GM19043 (cell line): ENCODE data around the gene SWI5.
"Not testable (repeated sequence)": the region's sequence is repeated elsewhere in the genome, so short reads cannot be mapped to it uniquely, and the experiment has no call there.

Source experiments
- ATAC-seq: cut with Tn5 transposase; IDR thresholded peaks from one replicate; pipeline ENCODE4 v1.9.1; 2021; ENCODE audit warnings: low read depth; ENCODE audit not compliant: unreplicated experiment

Gene SWI5

GRCh38 chr9:128276008-128276573 lies at the start of gene SWI5:
SWI5 (plus strand) TSS chr9:128276276.
- ATAC-seq = peak; percentile 92

GRCh38 chr9:128226412-128226801 lies 49.7 kb upstream of the SWI5 start:
- ATAC-seq = no peak

DNA sequence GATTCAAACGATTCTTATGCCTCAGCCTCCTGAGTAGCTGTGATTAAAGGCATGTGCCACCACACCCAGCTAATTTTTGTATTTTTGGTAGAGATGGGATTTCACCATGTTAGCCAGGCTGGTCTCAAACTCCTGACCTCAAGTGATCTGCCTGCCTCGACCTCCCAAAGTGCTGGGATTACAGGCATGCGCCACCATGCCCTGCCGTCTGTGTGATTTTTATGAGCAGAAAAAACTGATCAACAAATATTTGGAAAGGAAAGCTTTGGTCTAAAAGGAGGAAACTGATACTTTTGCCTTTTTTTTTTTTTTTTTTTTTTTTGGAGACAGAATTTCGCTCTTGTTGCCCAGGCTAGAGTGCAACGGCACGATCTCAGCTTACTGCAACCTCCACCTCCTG lies 45.2 kb upstream of the SWI5 start:
- not testable (repeated sequence) for ATAC-seq

GRCh38 chr9:128231638-128232527 lies 44.2 kb upstream of the SWI5 start:
- no peak for ATAC-seq

GRCh38 chr9:128232528-128233428 lies 43.3 kb upstream of the SWI5 start:
- no peak for ATAC-seq

GRCh38 chr9:128233817-128234406 lies 42.2 kb upstream of the SWI5 start:
- no peak for ATAC-seq

GRCh38 chr9:128242124-128242523 lies 34.0 kb upstream of the SWI5 start:
- no peak for ATAC-seq

- ATAC-seq = no peak
Observed at GRCh38 chr9:128242828-128243214, 33.3 kb upstream of the SWI5 start.

DNA sequence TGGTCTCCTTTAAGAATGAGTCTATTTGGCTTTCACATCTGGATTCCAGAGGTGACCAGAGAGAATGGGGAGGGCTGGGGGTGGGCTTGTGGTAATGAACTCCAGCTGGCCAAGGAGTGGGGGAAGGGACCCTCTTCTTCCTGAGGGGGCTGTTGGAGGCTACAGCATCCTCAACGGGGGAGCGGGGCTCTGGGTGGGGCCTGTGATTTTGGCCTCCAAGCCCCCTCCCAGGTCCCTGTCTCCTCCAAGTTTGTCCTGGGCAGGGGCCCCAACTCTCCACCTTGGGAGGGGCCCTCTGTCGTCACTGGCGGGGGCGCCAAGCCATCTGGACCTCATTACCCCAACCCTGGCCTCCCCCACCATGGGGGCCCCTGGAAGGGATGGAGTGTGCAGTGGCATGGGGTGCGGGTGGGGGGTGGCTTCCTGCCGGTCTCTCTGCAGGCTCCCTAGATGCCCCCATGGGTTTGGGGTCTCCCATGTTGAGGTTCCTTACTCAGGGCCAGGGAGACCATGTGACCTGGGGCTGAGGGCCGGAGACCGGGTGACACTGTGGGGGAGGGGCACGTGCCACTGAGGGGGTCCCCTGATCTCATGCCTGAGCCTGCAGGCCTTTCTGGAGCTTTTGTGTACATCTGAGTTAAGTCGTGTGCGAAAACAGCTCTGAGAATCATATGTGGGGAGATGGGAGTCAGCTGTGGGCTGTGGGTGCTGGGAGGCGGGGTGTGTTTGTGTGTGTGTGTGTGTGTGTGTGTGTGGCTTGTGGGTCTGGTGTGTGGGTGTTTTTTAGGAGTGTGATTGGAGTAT lies 32.7 kb upstream of the SWI5 start:
- no peak for ATAC-seq

DNA sequence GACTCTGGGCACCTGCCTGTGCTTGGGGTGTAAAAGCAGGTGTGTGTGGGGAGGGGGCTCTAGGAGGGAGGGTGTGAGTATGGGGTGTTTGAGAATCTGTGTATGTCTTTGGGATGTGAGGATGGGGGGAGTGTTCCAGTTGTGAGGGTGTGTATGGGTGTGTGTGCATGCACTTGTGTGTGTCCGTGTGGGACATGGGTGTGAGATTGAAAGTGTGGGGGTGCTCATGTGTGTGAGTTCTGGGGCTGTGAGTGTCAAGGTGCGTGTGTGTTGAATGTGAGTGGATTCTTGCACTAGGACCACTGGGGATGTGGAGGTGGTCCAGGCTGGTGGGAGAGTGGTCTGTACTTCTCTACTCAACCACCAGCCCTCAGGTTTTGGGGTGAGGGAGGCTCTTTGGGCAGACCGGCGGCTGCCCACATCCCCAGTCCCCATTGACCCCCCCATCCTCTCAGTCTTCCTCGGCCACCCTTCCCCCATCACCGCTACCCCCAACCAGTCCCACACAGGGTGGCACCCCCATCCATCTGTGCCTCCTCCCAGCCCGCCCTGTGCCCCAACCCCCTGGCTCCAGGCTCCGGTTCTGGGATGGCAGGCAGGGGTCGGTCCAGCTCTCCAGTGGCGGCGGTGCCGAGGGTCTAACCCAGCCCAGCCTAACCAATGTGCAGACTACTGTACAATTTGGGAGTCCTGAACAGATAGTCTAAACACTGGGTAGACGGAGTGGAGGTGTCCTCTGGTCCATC lies 31.8 kb upstream of the SWI5 start:
- ATAC-seq = no peak

GRCh38 chr9:128244837-128245231 lies 31.2 kb upstream of the SWI5 start:
- no peak for ATAC-seq

DNA sequence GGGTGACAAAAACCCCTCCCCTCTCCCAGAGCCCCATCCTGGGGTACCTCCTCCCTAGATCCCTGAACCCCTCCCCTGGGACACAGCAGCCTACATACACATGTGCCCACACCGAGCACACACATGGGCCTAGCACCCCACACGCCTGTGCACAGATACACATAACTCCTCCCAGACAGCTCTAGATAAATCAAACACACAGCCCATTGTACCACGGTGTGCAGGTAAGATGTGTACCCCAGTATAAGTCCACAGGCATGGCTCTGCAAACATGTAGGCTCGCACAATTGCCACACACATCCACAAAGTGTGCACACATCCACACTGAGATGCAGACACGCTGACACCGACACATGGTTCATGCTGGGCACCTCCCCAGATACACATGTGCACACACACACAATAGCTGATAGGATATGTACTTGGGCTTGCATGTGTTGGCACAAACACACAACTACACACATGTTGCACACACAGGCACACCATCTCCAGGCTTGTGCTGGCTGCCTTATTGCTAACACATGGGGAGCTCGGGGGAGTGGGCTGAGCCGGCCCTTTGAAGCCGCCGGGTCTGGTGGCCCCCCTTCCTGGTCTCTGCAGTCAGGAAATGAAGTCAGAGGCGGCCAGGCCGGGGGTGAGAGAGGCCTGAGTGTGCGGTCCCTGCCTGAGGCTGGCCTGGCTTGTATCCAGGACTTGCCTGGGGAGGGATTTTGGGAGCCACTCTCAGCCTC lies 30.5 kb upstream of the SWI5 start:
- no peak for ATAC-seq

GRCh38 chr9:128246471-128246870 lies 29.6 kb upstream of the SWI5 start:
- no peak for ATAC-seq

DNA sequence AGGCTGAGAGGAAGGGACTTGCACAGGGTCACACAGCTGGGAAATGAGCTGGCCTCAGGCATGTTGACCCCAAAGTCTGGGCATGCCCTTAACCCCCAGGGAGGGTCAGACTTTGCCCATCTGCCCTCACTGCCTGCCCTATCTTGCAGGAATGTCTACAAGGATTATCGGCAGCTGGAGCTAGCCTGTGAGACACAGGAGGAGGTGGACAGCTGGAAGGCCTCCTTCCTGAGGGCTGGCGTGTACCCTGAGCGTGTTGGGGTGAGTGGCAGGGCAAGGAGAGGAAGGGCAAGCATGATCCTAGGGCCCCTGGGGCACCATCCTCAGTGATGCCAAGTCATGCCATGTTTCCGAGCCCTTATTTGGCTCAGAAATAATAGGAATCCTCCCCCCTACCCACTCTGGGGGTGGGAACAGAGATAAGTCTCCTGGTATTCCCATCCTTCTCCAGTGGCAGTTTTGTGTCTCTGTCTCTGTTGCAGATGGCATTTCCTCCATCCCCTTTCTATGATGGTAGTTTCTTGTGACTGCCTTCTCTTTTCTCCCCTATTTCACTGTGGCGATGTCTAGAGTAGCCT lies 28.8 kb upstream of the SWI5 start:
- no peak for ATAC-seq

DNA sequence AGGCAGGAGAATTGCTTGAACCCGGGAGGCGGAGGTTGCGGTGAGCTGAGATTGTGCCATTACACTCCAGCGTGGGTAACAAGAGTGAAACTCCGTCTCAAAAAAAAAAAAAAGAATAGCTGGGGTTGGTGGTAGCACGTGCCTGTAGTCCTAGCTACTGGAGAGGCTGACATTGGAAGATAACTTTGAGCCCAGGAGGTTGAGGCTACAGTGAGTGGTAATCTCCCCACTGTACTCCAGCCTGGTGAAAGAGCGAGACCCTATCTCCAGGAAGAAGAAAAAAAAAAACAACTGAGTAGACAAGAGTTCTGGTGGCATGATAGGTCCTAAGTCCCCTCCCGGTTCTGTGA lies 26.5 kb upstream of the SWI5 start:
- no peak for ATAC-seq

DNA sequence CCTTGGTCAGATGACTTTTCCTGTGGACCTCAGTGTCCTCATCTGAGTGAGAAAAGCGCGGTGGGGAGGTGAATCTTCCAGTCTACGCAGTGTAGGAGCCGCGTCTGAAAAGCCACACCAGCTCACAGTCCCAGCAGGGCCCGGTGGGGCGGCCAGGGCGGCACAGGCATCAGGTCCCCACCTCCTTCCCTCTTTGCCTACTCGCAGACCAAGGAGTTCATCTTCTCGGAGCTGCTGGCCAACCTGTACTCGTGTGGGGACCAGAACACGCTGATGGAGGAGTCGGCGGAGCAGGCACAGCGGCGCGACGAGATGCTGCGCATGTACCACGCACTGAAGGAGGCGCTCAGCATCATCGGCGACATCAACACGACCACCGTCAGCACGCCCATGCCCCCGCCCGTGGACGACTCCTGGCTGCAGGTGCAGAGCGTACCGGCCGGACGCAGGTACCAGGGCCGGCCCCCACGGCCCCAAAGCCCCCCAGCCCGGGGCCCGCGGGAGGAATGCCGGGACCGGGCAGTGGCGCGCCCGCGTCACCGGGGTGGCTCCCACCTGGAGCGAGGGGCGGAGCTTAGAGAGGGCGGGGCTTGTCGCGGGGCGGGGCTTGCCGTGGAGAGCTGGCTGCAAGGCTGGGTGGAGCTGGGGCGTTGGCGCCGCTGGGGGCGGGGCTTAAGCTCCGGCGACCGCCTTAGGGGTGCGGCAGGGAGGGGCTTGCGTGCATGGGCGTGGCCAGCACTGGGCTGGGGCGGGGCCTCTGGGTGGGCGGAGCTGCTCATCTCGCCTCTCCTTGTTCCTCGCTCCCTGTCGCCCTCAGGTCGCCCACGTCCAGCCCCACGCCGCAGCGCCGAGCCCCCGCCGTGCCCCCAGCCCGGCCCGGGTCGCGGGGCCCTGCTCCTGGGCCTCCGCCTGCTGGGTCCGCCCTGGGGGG lies 25.9 kb upstream of the SWI5 start:
- peak; percentile 78 for ATAC-seq
